Measurements from ENCODE around the gene IL18R1.

Gene IL18R1

GRCh38 chr2:102392942-102393341, 37.3 kb downstream of the IL18R1 start:
- DNase-seq, result no peak

GRCh38 chr2:102396012-102396411, 40.4 kb downstream of the IL18R1 start:
- no peak for DNase-seq

- no peak for DNase-seq
Measured at GRCh38 chr2:102397209-102397608, 41.6 kb downstream of the IL18R1 start.

- no peak for DNase-seq
Measured at GRCh38 chr2:102399499-102400141, 44.0 kb downstream of the IL18R1 start.

- DNase-seq, result no peak
Measured at GRCh38 chr2:102401456-102401855, 45.9 kb downstream of the IL18R1 start.

- no peak for DNase-seq
Measured at GRCh38 chr2:102401865-102402264, 46.3 kb downstream of the IL18R1 start.

GRCh38 chr2:102410952-102411351, 55.4 kb downstream of the IL18R1 start:
- no peak for DNase-seq

GRCh38 chr2:102412199-102412598, 56.6 kb downstream of the IL18R1 start:
- no peak for DNase-seq

- DNase-seq, result no peak
Measured at GRCh38 chr2:102417946-102418345, 62.4 kb downstream of the IL18R1 start.

GRCh38 chr2:102418421-102418961, 62.9 kb downstream of the IL18R1 start:
- DNase-seq, result no peak

GRCh38 chr2:102420290-102420689, 64.7 kb downstream of the IL18R1 start:
- no peak for DNase-seq

GRCh38 chr2:102421890-102422759, 66.5 kb downstream of the IL18R1 start:
- DNase-seq, result no peak

- DNase-seq, result no peak
Measured at GRCh38 chr2:102422910-102423309, 67.3 kb downstream of the IL18R1 start, which contains the start of gene IL18RAP. IL18RAP (plus strand) TSS chr2:102423160; CDS start chr2:102423278, 118 bp downstream.

- DNase-seq, result no peak
Measured at GRCh38 chr2:102423368-102423767, 67.8 kb downstream of the IL18R1 start.

- DNase-seq, result no peak
Measured at GRCh38 chr2:102424754-102425153, 69.2 kb downstream of the IL18R1 start.

GRCh38 chr2:102425441-102426132, 70.0 kb downstream of the IL18R1 start:
- DNase-seq, result no peak

GRCh38 chr2:102427249-102427648, 71.7 kb downstream of the IL18R1 start:
- DNase-seq, result no peak

GRCh38 chr2:102428573-102428972, 73.0 kb downstream of the IL18R1 start:
- no peak for DNase-seq

GRCh38 chr2:102432386-102432785, 76.8 kb downstream of the IL18R1 start:
- no peak for DNase-seq

GRCh38 chr2:102433973-102434654, 78.5 kb downstream of the IL18R1 start:
- DNase-seq, result no peak

- DNase-seq, result no peak
Measured at GRCh38 chr2:102434655-102435381, 79.2 kb downstream of the IL18R1 start.

- DNase-seq, result no peak
Measured at GRCh38 chr2:102435741-102436140, 80.1 kb downstream of the IL18R1 start.

Measured in stimulated activated CD4-positive, alpha-beta T cell treated with anti-CD3 and anti-CD28 coated beads, Interleukin-2, amount 100 ng/mL, for 48 hours (primary cell).